Measurements from ENCODE around the gene CRISP3.
"Not testable (repeated sequence)": the region's sequence is repeated elsewhere in the genome, so short reads cannot be mapped to it uniquely, and the experiment has no call there.

Gene CRISP3

DNA sequence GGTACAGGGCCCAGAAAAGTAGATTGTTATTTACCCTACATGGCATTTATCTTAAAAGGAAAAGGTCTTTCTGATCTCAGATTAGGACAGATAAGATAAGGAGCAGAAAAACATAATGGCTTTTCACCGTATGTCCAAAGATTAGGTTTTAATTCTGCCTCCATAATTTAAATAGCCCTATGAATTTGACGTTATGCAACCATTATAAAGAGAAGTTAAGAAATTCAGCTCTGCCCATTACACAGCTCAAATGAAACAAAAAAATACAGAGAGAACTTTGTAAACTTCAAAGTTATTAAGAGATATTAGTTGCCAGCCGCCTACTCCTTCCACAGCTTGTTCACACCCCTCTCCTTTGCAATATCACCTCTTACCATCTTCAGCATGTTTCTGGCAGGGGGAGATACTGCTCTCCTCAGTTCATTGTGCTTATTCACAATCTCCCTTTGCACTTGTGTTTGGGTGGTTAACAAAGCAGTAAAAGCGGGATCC lies 8.1 kb downstream of the CRISP3 start:
- TF ChIP-seq, protein P1, sequence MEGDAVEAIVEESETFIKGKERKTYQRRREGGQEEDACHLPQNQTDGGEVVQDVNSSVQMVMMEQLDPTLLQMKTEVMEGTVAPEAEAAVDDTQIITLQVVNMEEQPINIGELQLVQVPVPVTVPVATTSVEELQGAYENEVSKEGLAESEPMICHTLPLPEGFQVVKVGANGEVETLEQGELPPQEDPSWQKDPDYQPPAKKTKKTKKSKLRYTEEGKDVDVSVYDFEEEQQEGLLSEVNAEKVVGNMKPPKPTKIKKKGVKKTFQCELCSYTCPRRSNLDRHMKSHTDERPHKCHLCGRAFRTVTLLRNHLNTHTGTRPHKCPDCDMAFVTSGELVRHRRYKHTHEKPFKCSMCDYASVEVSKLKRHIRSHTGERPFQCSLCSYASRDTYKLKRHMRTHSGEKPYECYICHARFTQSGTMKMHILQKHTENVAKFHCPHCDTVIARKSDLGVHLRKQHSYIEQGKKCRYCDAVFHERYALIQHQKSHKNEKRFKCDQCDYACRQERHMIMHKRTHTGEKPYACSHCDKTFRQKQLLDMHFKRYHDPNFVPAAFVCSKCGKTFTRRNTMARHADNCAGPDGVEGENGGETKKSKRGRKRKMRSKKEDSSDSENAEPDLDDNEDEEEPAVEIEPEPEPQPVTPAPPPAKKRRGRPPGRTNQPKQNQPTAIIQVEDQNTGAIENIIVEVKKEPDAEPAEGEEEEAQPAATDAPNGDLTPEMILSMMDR (conservative IDR thresholded peaks at IDR 0.05; ENCODE audit: control insufficient read depth, insufficient read depth, low read depth, low read length) = no peak
- DNase-seq (ENCODE audit: low read depth) = no peak
- H3K4me3 ChIP-seq (ENCODE audit: control insufficient read depth, low read depth, low read length) = no peak overlapping the region

DNA sequence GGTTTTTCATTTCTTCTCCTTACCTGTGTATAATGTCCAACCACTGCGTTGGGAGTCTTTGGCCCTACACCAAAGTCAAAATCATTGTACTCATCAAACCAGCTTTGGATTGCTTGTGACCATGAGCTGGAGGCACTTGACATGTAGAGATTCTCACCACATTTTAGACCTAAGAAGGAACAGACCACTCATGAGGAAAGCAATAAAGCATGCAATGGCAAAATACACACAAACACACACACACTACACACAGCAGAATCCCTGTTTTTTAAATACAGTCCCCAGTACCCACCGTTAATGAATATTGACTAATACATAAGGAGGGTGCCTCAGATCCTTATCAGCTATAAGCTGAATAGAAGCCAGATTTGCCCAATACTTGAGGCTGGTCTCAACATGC lies 10.5 kb downstream of the CRISP3 start:
- TF ChIP-seq, protein P1 (conservative IDR thresholded peaks at IDR 0.05; ENCODE audit: control insufficient read depth, insufficient read depth, low read depth, low read length) = no peak
- no peak for DNase-seq (ENCODE audit: low read depth)
- no peak overlapping the region for H3K4me3 ChIP-seq (ENCODE audit: control insufficient read depth, low read depth, low read length)

DNA sequence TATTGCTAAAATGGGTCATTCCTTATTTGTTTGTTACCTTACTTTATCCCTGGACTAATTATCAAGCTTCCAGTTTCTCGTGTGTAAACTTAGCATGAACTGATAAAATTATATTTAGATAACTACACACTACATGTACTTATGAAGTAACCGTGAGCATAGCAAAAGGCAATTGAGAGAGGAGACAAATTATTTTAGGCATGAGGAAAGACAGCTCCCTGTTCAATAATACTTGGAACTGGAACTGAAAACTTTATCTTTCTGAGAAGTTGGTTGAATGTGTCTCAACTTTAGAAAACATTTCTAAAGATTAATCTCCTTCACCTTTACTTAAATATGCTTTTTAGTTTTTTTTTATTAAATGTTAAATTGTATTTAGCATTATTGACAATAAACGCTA lies 11.4 kb downstream of the CRISP3 start:
- no peak for DNase-seq (ENCODE audit: low read depth)
- H3K4me3 ChIP-seq (ENCODE audit: control insufficient read depth, low read depth, low read length) = no peak overlapping the region
- TF ChIP-seq, protein P1 (conservative IDR thresholded peaks at IDR 0.05; ENCODE audit: control insufficient read depth, insufficient read depth, low read depth, low read length) = no peak

DNA sequence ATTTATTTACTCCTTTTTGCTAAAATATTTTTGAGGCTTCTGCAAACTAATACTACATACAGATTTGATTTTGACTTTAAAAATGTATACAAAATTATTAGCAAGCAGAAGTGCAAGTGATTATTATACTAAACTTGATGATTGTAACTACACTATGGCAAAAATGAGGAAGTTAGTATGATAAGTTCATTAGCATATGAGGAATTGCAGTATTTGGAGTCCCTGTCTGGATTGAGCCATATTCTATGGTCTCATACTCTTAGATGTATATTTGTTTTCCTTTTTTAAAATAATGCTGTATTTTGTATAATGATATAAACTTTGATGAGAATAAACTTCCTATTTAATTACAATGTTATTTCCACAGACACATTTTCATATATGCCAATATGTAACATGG lies 13.9 kb downstream of the CRISP3 start:
- no peak overlapping the region for H3K4me3 ChIP-seq (ENCODE audit: control insufficient read depth, low read depth, low read length)
- DNase-seq (ENCODE audit: low read depth) = no peak
- TF ChIP-seq, protein P1 (conservative IDR thresholded peaks at IDR 0.05; ENCODE audit: control insufficient read depth, insufficient read depth, low read depth, low read length) = no peak

DNA sequence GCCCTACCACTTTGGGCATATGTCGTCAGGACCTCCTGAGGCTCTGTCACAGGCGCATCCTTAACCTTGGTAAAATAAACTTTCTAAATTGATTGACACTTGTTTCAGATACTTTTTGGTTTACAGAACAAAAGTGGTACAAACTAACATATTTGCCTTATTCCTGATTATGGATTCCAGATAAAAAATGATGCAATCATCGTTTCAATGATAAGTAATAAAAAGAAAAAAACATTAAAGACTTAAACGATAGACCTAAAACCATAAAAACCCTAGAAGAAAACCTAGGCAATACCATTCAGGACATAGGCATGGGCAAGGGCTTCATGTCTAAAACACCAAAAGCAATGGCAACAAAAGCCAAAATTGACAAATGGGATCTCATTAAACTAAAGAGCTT lies 20.3 kb downstream of the CRISP3 start:
- DNase-seq (ENCODE audit: low read depth); H3K4me3 ChIP-seq (ENCODE audit: control insufficient read depth, low read depth, low read length): not testable (repeated sequence)

DNA sequence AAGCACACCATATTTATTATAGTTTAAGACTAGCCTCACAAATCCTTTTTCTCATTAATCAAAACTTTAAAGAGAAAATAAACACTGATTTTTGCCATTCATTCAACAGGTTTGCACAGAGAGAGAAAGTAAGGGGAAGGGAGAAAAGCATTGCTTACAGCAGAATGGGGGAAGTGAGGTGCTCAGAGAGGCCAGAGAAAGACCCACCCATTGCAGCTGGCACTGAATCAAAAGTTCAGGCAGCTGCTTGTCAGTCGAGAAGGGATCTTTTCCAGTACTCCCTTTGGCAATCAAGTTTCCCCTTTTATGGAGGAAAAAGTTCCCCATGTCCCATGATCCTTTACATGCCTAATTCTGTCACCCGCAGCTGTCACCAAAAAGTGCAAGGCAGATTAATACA lies 22.9 kb downstream of the CRISP3 start:
- DNase-seq (ENCODE audit: low read depth) = no peak
- H3K4me3 ChIP-seq (ENCODE audit: control insufficient read depth, low read depth, low read length) = no peak overlapping the region
- TF ChIP-seq, protein P1 (conservative IDR thresholded peaks at IDR 0.05; ENCODE audit: control insufficient read depth, insufficient read depth, low read depth, low read length) = no peak

DNA sequence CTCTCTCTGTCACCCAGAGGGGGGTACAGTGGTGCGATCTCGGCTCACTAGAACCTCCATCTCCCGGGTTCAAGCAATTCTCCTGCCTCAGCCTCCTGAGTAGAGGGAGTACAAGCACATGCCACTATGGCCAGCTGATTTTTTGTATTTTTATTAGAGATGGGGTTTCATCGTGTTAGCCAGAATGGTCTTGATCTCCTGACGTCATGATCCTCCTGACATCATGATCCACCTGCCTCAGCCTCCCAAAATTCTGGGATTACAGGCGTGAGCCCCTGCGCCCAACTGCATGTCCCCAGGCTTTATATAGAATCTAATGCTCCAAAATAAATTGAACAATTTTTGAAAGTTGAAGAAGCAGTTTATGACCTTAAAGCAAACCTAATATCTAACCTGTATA lies 23.8 kb downstream of the CRISP3 start:
- TF ChIP-seq, protein P1 (conservative IDR thresholded peaks at IDR 0.05; ENCODE audit: control insufficient read depth, insufficient read depth, low read depth, low read length) = no peak
- DNase-seq (ENCODE audit: low read depth) = no peak
- no peak overlapping the region for H3K4me3 ChIP-seq (ENCODE audit: control insufficient read depth, low read depth, low read length)
